ENCODE measurements around the gene NAIF1. TPM values are rescaled to one million over a fixed set of nuclear protein-coding genes. Genes with fewer than 3 reads are reported as not detected.

Gene NAIF1
- polyA plus RNA-seq, 1 donor from 2014 or later, result 9.9 TPM

GRCh38 chr9:128033609-128034008, 33.5 kb downstream of the NAIF1 start:
- H3K9me2 ChIP-seq (ENCODE audit: insufficient read depth, low read length), result no peaks in the 10 kb centered on the region

GRCh38 chr9:128027705-128028104, 39.4 kb downstream of the NAIF1 start:
- H3F3A ChIP-seq (ENCODE audit: insufficient read depth, low read length, poor library complexity, severe bottlenecking), result no peaks in the 10 kb centered on the region
- no peak overlapping the region for H3K4me3 ChIP-seq (ENCODE audit: low read length)
- H3K9ac ChIP-seq (ENCODE audit: low read length), result no peak overlapping the region
- no peaks in the 10 kb centered on the region for H3K36me3 ChIP-seq (ENCODE audit: insufficient read depth, low read length)
- H3K79me2 ChIP-seq (replicated peaks; ENCODE audit: insufficient read depth, low read length), result no peaks in the 10 kb centered on the region
- no peak for TF ChIP-seq CTCF (IDR thresholded peaks at IDR 0.05; ENCODE audit: poor library complexity, severe bottlenecking)
- no peak for TF ChIP-seq EP300 (conservative IDR thresholded peaks at IDR 0.05; ENCODE audit: poor library complexity, severe bottlenecking)
- no peak for TF ChIP-seq REST (IDR thresholded peaks at IDR 0.05; ENCODE audit: borderline replicate concordance)
- TF ChIP-seq MXI1 (conservative IDR thresholded peaks at IDR 0.05; ENCODE audit: poor library complexity, severe bottlenecking), result no peak
- TF ChIP-seq EZH2 (IDR thresholded peaks at IDR 0.05; ENCODE audit: borderline replicate concordance, insufficient read depth, low read length, poor library complexity, severe bottlenecking), result no peak
- no peak for TF ChIP-seq TAF1 (IDR thresholded peaks at IDR 0.05; ENCODE audit: low read depth)
- H3K27ac ChIP-seq (ENCODE audit: low read length), result no peak overlapping the region
- H3K9me2 ChIP-seq (ENCODE audit: insufficient read depth, low read length), result no peaks in the 10 kb centered on the region
- H3K4me2 ChIP-seq (ENCODE audit: low read length), result no peak overlapping the region
- H3K27me3 ChIP-seq (ENCODE audit: insufficient read depth, low read depth, low read length), result no peaks in the 10 kb centered on the region
- H2AFZ ChIP-seq (ENCODE audit: low read depth, low read length), result no peak overlapping the region
- no peaks in the 10 kb centered on the region for H3K9me3 ChIP-seq (ENCODE audit: low read length)
- no peaks in the 10 kb centered on the region for H4K20me1 ChIP-seq (ENCODE audit: insufficient read depth)

More at GRCh38 chr9:128033609-128034008, 33.5 kb downstream of the NAIF1 start:
- Histone ChIP-seq H2AFZ (ENCODE audit: low read depth, low read length) (no peak overlapping the region), H3K27me3 (ENCODE audit: insufficient read depth, low read depth, low read length) (no peaks in the 10 kb centered on the region), H3K79me2 (replicated peaks; ENCODE audit: insufficient read depth, low read length) (no peaks in the 10 kb centered on the region), H3K27ac (ENCODE audit: low read length) (no peak overlapping the region), H3K36me3 (ENCODE audit: insufficient read depth, low read length) (no peaks in the 10 kb centered on the region), H3K9ac (ENCODE audit: low read length) (no peak overlapping the region), H3K4me3 (ENCODE audit: low read length) (no peak overlapping the region), H3K9me3 (ENCODE audit: low read length) (no peaks in the 10 kb centered on the region), H4K20me1 (ENCODE audit: insufficient read depth) (no peaks in the 10 kb centered on the region), H3F3A (ENCODE audit: insufficient read depth, low read length, poor library complexity, severe bottlenecking) (no peaks in the 10 kb centered on the region), H3K4me2 (ENCODE audit: low read length) (no peak overlapping the region)
- TF ChIP-seq SMC3 (conservative IDR thresholded peaks at IDR 0.05; ENCODE audit: poor library complexity), result no peak
- no peak for TF ChIP-seq CTCF (IDR thresholded peaks at IDR 0.05; ENCODE audit: poor library complexity, severe bottlenecking)
- TF ChIP-seq RAD21 (conservative IDR thresholded peaks at IDR 0.05), result no peak
- no peak for TF ChIP-seq REST (IDR thresholded peaks at IDR 0.05; ENCODE audit: borderline replicate concordance)
- TF ChIP-seq POLR2AphosphoS5 (IDR thresholded peaks at IDR 0.05), result no peak
- no peak for TF ChIP-seq TAF1 (IDR thresholded peaks at IDR 0.05; ENCODE audit: low read depth)
- TF ChIP-seq EZH2 (IDR thresholded peaks at IDR 0.05; ENCODE audit: borderline replicate concordance, insufficient read depth, low read length, poor library complexity, severe bottlenecking), result no peak
- TF ChIP-seq EP300 (conservative IDR thresholded peaks at IDR 0.05; ENCODE audit: poor library complexity, severe bottlenecking), result no peak
- no peak for TF ChIP-seq MXI1 (conservative IDR thresholded peaks at IDR 0.05; ENCODE audit: poor library complexity, severe bottlenecking)
